ENCODE results near the gene SYT7.

The SYT7 gene

GRCh38 chr11:61534025-61534932 lies 46.6 kb downstream of the SYT7 start:
- DNase-seq: no peak

GRCh38 chr11:61533401-61533800 lies 47.5 kb downstream of the SYT7 start:
- DNase-seq: peak; percentile 49

- DNase-seq: no peak
Observed at GRCh38 chr11:61533039-61533375, 47.9 kb downstream of the SYT7 start.

- DNase-seq: peak; percentile 20
Observed at GRCh38 chr11:61532134-61533038, 48.5 kb downstream of the SYT7 start.

GRCh38 chr11:61531044-61531443 lies 49.8 kb downstream of the SYT7 start:
- DNase-seq: no peak

GRCh38 chr11:61529537-61530225 lies 51.2 kb downstream of the SYT7 start:
- no peak for DNase-seq

- no peak for DNase-seq
Observed at GRCh38 chr11:61528114-61528513, 52.8 kb downstream of the SYT7 start.

GRCh38 chr11:61526956-61527731 lies 53.7 kb downstream of the SYT7 start:
- DNase-seq: no peak

GRCh38 chr11:61526229-61526628 lies 54.6 kb downstream of the SYT7 start:
- no peak for DNase-seq

- DNase-seq: no peak
Observed at GRCh38 chr11:61524963-61525587, 55.8 kb downstream of the SYT7 start.

GRCh38 chr11:61524446-61524845 lies 56.4 kb downstream of the SYT7 start:
- no peak for DNase-seq

GRCh38 chr11:61522881-61523280 lies 58.0 kb downstream of the SYT7 start:
- no peak for DNase-seq

- no peak for DNase-seq
Observed at GRCh38 chr11:61518032-61518795, 62.7 kb downstream of the SYT7 start.

- DNase-seq: peak; percentile 43
Observed at GRCh38 chr11:61516675-61517572, 64.0 kb downstream of the SYT7 start.

- no peak for DNase-seq
Observed at GRCh38 chr11:61516191-61516590, 64.7 kb downstream of the SYT7 start.

- DNase-seq: no peak
Observed at GRCh38 chr11:61515686-61516085, 65.2 kb downstream of the SYT7 start.

- no peak for DNase-seq
Observed at GRCh38 chr11:61514050-61514917, 66.6 kb downstream of the SYT7 start.

- no peak for DNase-seq
Observed at GRCh38 chr11:61513143-61513765, 67.6 kb downstream of the SYT7 start.

GRCh38 chr11:61512435-61512834 lies 68.4 kb downstream of the SYT7 start:
- DNase-seq: no peak

Data from NCI-H1092 (cell line).